SK-N-SH treated with all-trans-retinoic acid at 6 μM for 48 hours (cell line): ENCODE results near the gene PIK3CD.

Experiments
- ATAC-seq: fragments of 200-7000 bp; cut with Tn5 transposase; 3 replicates; pipeline ENCODE4 v1.9.1; 2020; ENCODE audit warnings: mild to moderate bottlenecking, moderate library complexity
- BACH2 ChIP-seq: fragments of 250-450 bp; sonication (Bioruptor Pico); IDR thresholded peaks from 2 replicates; pipeline ENCODE4 v1.9.0; 2021; ENCODE audit warnings: mild to moderate bottlenecking, borderline replicate concordance
- CREB5 ChIP-seq: fragments of 250-450 bp; sonication (Bioruptor Pico); IDR thresholded peaks from 2 replicates; pipeline ENCODE4 v1.5.1; 2020; ENCODE audit warnings: low read depth, mild to moderate bottlenecking, moderate library complexity
- CSRNP3 ChIP-seq: fragments of 250-450 bp; sonication (Bioruptor Pico); IDR thresholded peaks from 2 replicates; pipeline ENCODE4 v1.5.1; 2021; ENCODE audit warnings: mild to moderate bottlenecking, moderate library complexity
- ESRRG ChIP-seq: fragments of 250-450 bp; sonication (Bioruptor Pico); IDR thresholded peaks from 2 replicates; pipeline ENCODE4 v1.6.1; 2021; ENCODE audit warnings: mild to moderate bottlenecking
- ISL1 ChIP-seq: fragments of 250-450 bp; sonication (Bioruptor Pico); IDR thresholded peaks from 2 replicates; pipeline ENCODE4 v2.1.2; 2022; ENCODE audit warnings: mild to moderate bottlenecking, moderate library complexity
- PATZ1 ChIP-seq: fragments of 250-450 bp; sonication (Bioruptor Pico); IDR thresholded peaks from 2 replicates; pipeline ENCODE4 v1.8.0; 2020; ENCODE audit warnings: mild to moderate bottlenecking, moderate library complexity, borderline replicate concordance
- POU6F1 ChIP-seq: fragments of 250-450 bp; sonication (Bioruptor Pico); IDR thresholded peaks from 2 replicates; pipeline ENCODE4 v1.8.0; 2021; ENCODE audit warnings: low read depth, mild to moderate bottlenecking, moderate library complexity, borderline replicate concordance
- PPARA ChIP-seq: fragments of 250-450 bp; sonication (Bioruptor Pico); IDR thresholded peaks from 2 replicates; pipeline ENCODE4 v1.5.0; 2020; ENCODE audit warnings: mild to moderate bottlenecking, borderline replicate concordance
- RARB ChIP-seq: fragments of 250-450 bp; sonication (Bioruptor Pico); IDR thresholded peaks from 2 replicates; pipeline ENCODE4 v1.8.0; 2021; ENCODE audit warnings: mild to moderate bottlenecking, moderate library complexity
- SNAI2 ChIP-seq: fragments of 250-450 bp; sonication (Bioruptor Pico); IDR thresholded peaks from 2 replicates; pipeline ENCODE4 v1.5.0; 2020; ENCODE audit warnings: mild to moderate bottlenecking, moderate library complexity
- TCF4 ChIP-seq: fragments of 250-450 bp; sonication (Bioruptor Pico); IDR thresholded peaks from 2 replicates; pipeline ENCODE4 v1.8.0; 2021; ENCODE audit warnings: mild to moderate bottlenecking, moderate library complexity, borderline replicate concordance
- TSHZ2 ChIP-seq: fragments of 250-450 bp; sonication (Bioruptor Pico); IDR thresholded peaks from 2 replicates; pipeline ENCODE4 v1.5.0; 2020; ENCODE audit warnings: mild to moderate bottlenecking, moderate library complexity
- ZC3H10 ChIP-seq: fragments of 250-450 bp; sonication (Bioruptor Pico); IDR thresholded peaks from 2 replicates; pipeline ENCODE4 v1.5.1; 2021; ENCODE audit warnings: mild to moderate bottlenecking, moderate library complexity
- ZFP3 ChIP-seq: fragments of 250-450 bp; sonication (Bioruptor Pico); IDR thresholded peaks from 2 replicates; pipeline ENCODE4 v1.5.0; 2020; ENCODE audit warnings: mild to moderate bottlenecking, moderate library complexity
- ZFP30 ChIP-seq: fragments of 450-650 bp; formaldehyde crosslinking; IDR thresholded peaks from 2 replicates; pipeline ENCODE4 v1.5.0; 2022; ENCODE audit warnings: mild to moderate bottlenecking, moderate library complexity
- ZNF565 ChIP-seq: fragments of 450-650 bp; formaldehyde crosslinking; conservative IDR thresholded peaks from 2 replicates; pipeline ENCODE4 v1.5.0; 2020; ENCODE audit warnings: low read depth, mild to moderate bottlenecking, moderate library complexity
- ZNF70 ChIP-seq: fragments of 450-650 bp; formaldehyde crosslinking; IDR thresholded peaks from 2 replicates; pipeline ENCODE4 v1.5.0; 2020; ENCODE audit warnings: mild to moderate bottlenecking, moderate library complexity

The PIK3CD gene

GRCh38 chr1:9633493-9633892 is 18.0 kb upstream of the PIK3CD start:
- TF ChIP-seq ESRRG (CRISPR knock-in tag) (no peak), CSRNP3 (CRISPR knock-in tag) (no peak), ZNF70 (CRISPR knock-in tag) (no peak), PPARA (CRISPR knock-in tag) (no peak), TSHZ2 (CRISPR knock-in tag) (no peak), CREB5 (no peak)
- no peak for ATAC-seq

- TF ChIP-seq CSRNP3 (CRISPR knock-in tag) (no peak), ZNF565 (CRISPR knock-in tag) (no peak), BACH2 (no peak)
- TF ChIP-seq, all 23 proteins: peak for 0
- ATAC-seq: no peak
These were observed 16.9 kb upstream of the PIK3CD start for GRCh38 chr1:9634582-9634981.

GRCh38 chr1:9639227-9639626 is 12.3 kb upstream of the PIK3CD start:
- no peak for ATAC-seq
- TF ChIP-seq TCF4 (CRISPR knock-in tag) (no peak), RARB (no peak), ZFP3 (no peak), ZNF70 (CRISPR knock-in tag) (no peak), CSRNP3 (CRISPR knock-in tag) (no peak), ESRRG (CRISPR knock-in tag) (no peak), ZC3H10 (no peak), POU6F1 (CRISPR knock-in tag) (no peak)

GRCh38 chr1:9643351-9644256 is 7.9 kb upstream of the PIK3CD start:
- TF ChIP-seq ISL1 (no peak), PATZ1 (CRISPR knock-in tag) (no peak), ZNF70 (CRISPR knock-in tag) (no peak), ZFP30 (CRISPR knock-in tag) (no peak), ZNF565 (CRISPR knock-in tag) (no peak), SNAI2 (CRISPR knock-in tag) (no peak), CSRNP3 (CRISPR knock-in tag) (no peak), ZC3H10 (no peak)
- TF ChIP-seq, all 23 proteins: peak for 0

More at GRCh38 chr1:9643351-9644256, 7.9 kb upstream of the PIK3CD start:
- ATAC-seq: no peak
